GM21529 (cell line): ENCODE results near the gene MYBPC3.
"Not testable (repeated sequence)": the region's sequence is repeated elsewhere in the genome, so short reads cannot be mapped to it uniquely, and the experiment has no call there.

ENCODE experiments used
- ATAC-seq: cut with Tn5 transposase; IDR thresholded peaks from one replicate; pipeline ENCODE4 v1.9.1; 2021; ENCODE audit not compliant: unreplicated experiment

Gene MYBPC3

GRCh38 chr11:47340980-47341775 lies 11.3 kb downstream of the MYBPC3 start:
- ATAC-seq = no peak

DNA sequence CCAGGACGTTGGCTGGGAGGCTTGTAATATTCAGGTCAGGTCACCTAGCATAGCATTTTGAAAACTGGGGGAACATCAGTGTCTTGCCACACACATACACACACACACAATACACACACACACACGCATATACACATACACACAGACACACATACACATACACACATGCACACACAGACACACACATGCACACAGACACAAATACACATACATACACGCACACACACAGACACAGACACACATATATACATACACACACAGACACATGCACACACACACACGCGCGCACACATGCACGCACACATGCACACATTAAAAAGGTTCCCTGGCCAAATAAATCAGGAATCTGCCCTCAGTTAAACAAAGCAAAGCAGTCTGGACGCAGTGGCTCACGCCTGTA lies 12.5 kb downstream of the MYBPC3 start:
- no peak for ATAC-seq

DNA sequence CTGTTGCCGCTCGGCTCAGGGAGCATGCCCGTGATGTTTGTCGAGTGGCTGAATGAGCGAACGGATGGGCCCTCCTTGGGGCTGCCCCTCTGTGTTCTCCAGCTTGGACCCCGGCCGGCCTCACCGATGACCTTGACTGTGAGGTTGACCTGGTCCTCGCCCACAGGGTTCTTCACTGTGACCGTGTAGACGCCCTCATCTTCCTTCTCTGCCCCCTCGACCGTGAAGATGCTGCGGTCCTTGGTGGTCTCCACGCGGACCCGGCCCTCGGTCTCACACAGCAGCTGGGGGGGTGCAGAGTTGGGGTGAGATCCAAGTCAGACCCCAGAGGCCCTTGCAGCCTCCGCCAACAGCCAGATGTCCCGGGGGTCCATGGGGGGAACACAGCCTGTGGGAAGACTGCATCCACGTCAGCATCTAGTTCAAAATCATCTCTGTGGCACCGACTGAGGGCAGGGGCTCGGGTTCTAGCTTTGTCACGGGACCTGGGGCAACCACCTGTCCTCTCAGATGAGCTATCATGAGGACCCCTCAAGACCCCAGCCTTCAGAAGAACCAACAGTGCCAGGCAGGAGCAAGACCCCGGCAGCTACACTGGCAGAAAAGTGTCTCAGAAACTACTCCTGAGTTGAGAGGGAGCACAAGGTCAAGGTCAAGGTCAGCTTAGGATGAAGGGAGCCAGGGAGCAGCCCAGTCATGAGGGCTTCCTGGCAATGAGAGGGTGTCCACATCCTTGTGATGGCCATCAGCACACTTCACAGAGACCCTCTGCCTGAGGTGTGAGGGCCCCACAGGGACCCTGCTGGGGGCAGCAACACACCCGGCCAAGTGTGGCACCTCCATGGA lies 13.9 kb downstream of the MYBPC3 start:
- no peak for ATAC-seq

GRCh38 chr11:47337229-47337924 lies 15.1 kb downstream of the MYBPC3 start:
- no peak for ATAC-seq

GRCh38 chr11:47336595-47336994 lies 15.9 kb downstream of the MYBPC3 start:
- ATAC-seq = no peak

DNA sequence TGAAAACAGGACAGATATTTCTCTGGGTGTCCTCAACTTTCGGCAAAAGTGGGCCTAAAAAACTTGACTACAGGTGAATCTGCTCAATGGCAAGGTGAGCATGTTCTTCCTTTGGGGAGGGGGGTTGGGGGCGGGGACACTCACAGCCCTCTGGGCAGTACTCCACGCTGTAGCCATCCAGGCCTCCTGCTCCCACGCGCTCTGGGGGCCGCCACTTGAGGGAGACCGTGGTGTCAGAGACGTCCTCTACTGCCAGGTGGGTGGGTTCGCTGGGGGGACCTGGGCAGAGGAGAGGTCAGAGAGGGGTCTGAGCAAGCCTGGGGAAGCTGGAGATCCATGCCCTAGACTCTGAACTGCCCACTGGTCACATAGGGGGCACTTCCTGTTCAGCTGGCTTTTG lies 16.8 kb downstream of the MYBPC3 start:
- ATAC-seq = no peak

DNA sequence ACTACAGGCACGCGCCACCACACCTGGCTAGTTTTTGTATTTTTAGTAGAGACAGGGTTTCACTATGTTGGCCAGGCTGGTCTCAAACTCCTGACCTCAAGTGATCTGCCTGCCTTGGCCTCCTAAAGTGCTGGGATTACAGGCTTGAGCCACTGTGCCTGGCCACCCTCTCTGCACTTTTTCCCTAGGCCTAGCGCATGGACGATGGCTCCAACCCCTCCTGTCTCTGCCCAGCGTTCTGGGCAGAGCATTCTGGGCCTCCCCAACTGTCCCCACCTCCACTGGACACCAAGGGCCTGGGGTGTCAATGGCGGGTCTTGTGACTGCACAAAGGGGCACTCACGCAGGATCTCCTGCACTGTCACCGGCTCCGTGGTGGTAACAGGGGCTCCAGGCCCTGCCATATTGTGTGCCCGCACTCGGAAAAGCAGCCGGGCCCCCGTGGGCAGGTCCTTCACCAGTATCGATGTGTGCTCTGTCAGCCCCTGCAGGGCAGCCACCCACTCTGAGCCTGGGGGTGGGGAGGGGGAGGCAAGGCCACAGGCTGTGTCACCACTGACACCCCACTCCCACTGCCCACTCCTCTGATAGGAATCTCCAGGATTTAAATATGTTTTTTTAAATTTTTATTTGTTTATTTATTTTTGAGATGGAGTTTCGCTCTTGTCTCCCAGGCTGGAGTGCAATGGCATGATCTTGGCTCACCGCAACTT lies 17.6 kb downstream of the MYBPC3 start:
- not testable (repeated sequence) for ATAC-seq

- ATAC-seq = no peak
Observed at GRCh38 chr11:47333886-47334443, 18.5 kb downstream of the MYBPC3 start.

GRCh38 chr11:47333526-47333845 lies 19.0 kb downstream of the MYBPC3 start:
- no peak for ATAC-seq

- ATAC-seq = no peak
Observed at GRCh38 chr11:47332791-47333525, 19.5 kb downstream of the MYBPC3 start.

GRCh38 chr11:47332303-47332711 lies 20.2 kb downstream of the MYBPC3 start:
- no peak for ATAC-seq

DNA sequence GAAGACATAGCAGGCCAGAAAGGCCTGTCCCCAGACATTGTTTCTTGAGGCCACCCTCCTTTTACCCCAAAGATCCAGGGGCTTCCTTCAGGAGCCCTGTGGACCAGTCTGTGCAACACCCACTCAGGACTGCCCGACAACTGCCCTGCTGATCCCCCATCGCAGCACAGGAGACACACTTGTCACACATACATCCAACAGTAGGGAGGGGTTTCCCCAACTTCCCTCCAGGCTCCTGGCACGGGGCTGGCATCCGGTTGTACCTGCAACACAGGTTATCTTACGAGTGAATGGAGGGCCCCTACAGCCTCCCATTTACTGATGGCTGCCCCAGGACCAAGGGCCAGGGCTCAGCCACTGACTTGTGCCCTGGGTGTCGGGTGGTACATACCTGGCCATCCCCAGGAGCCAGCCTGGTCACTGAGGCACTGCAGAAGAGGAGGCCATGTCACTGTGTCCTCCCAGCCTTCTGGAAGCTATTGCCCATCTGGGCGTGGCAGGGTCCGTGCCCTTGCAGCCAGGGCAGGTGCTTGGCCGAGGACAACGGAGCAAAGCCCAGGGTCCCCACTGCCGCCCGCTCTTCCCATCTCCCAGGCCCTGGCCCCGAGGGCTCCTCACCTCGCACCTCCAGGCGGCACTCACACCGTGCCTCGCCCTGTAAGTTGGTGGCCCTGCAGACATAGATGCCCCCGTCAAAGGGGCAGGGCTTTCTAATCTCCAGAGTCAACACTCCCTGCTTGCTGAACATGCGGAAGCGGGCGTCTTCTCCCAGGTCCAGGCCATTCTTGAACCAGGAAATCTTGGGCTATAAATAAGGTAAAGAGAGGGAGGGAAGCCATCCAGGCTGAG lies 20.8 kb downstream of the MYBPC3 start:
- ATAC-seq = no peak

DNA sequence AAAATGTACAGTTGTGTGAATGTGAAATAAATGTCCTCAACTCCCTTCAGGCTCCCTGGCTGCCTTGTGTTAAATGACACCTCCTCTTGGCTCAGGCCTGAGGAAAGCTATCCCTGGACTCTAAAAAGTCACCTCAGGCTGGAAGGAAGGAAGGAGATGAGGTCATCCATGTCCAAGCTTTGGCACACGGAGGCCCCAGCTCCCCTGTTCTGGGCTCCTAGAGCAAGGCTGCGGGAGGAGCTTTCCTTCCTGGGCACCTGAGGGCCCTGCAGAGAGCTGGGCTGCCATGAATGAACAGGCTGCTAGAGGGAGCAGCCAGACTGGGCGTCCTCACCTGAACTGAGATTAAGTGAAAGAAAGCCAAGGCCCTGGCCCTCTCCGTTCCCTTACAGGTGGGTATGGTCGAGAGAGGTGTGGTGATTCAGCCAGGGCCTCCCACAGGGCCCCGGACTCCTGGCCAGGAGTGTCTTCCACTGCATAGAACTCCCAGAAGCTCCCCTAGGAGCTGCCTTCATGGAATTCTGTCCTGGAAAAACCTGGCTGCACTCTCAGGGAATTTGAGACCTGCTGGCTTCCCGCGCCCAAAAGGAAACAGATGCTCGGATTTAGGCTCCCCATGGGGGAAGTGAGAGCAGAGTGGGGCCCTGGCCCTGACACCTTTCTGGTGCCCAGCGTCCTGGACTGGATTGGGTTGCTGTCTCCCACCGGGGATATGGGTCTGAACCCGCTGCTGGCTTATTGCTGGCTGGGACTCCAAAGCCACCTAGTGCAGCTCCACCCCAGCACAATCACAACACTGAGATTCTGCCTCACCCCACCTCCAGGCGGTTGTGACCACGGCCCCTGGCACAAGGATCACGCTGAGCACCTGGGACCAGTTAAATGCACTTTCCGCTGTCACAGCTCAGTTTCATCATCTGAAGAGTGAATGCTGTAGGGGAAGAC lies 22.2 kb downstream of the MYBPC3 start:
- ATAC-seq = no peak

DNA sequence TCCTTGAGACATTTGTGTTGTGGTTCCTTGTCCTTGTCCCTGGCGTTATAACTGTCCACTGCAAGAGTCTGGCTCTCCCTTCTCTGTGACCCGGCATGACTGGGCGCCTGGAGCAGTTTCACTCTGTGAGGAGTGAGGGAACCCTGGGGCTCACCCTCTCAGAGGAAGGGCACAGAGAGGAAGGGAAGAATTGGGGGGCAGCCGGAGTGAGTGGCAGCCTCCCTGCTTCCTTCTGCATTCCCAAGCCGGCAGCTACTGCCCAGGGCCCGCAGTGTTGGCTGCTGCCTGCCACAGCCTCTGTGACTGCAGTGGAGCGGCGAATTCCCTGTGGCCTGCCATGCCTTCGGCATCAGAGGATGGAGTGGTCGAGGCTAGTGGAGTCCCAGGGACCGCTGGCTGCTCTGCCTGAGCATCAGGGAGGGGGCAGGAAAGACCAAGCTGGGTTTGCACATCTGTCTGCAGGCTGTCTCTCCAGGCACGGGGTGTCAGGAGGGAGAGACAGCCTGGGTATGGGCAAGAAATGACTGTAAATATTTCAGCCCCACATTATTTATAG lies 23.0 kb downstream of the MYBPC3 start:
- ATAC-seq = no peak

DNA sequence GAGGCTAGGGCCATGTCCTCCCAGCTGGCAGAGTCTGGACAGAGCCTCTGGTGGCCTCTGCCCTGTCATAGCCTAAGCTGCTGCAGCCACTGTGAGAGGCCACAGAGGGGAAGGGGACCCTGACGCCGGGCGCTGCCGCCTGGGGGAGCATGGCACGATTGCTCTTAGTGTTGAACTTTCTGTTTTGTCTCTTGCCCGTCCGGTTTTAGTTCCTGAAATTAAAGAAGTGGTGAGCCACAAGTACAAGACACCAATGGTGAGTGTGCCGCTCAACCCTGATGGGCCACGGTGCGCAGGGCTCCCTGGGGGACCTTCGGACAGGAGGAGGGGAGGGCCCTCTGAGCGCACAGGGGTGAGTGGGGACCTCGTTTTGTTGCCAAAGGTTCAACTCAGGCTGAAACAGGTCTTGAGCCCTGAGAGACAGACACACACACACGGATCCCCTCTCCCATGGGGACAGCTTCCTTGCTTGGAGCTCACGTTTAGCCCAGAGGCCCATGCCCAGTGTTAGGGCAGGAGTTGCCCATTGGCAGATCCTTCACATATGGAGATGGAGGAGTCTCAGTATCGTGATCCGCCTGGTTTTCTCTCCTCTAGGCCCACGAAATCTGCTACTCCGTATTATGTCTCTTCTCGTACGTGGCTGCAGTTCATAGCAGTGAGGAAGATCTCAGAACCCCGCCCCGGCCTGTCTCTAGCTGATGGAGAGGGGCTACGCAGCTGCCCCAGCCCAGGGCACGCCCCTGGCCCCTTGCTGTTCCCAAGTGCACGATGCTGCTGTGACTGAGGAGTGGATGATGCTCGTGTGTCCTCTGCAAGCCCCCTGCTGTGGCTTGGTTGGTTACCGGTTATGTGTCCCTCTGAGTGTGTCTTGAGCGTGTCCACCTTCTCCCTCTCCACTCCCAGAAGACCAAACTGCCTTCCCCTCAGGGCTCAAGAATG lies 23.8 kb downstream of the MYBPC3 start:
- peak; percentile 68 for ATAC-seq

DNA sequence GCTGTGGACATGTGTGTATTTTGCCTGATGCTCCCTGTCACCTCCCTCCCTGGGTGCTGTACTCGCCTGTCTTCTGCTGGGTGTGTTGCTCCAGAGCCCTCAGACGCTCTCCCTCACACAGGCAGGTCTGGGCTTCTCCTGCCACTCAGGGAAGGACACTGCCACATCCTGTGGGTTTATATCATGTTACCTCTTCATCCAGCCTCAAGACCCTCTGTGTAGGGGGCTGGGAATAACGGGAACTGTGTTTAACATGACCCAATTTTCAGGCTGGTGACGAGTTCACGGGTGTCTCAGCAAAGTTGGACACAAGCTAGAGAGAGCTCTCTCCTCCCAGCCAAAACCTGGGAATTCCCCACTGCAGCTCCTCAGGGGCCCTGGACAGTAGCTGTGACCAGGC lies 24.6 kb downstream of the MYBPC3 start:
- ATAC-seq = no peak

- ATAC-seq = no peak
Observed at GRCh38 chr11:47327025-47327424, 25.5 kb downstream of the MYBPC3 start.
